Transverse colon (tissue), 4 donors: ENCODE data around the gene KLF7. TPM values are rescaled to one million over a fixed set of nuclear protein-coding genes. Genes with fewer than 3 reads are reported as not detected.

Experiments
- DNase-seq: peaks from one replicate; pipeline ENCODE4 v3.0.0-alpha.2; 2019
- H3K27ac ChIP-seq, 4 donors: fragments of 200-600 bp; sonication (generic); 2 replicates each; pipeline ENCODE4 v1.5.1; 2016 to 2018; ENCODE audit warnings: inconsistent platforms in 4 of 4
- H3K27me3 ChIP-seq: fragments of 200-600 bp; sonication (generic); 2 replicates; pipeline ENCODE4 v1.5.1; 2017; ENCODE audit warnings: inconsistent platforms
- H3K36me3 ChIP-seq, 4 donors: fragments of 200-600 bp; sonication (generic); 2 replicates each; pipeline ENCODE4 v1.5.1; 2017 to 2019; ENCODE audit warnings: inconsistent platforms in 4 of 4
- H3K4me1 ChIP-seq, 4 donors: fragments of 200-600 bp; sonication (generic); 2 replicates each; pipeline ENCODE4 v1.5.1; 2017 to 2020; ENCODE audit warnings: inconsistent platforms in 4 of 4
- H3K4me3 ChIP-seq, 4 donors: fragments of 200-600 bp; sonication (generic); 1 replicate in 1 of 4; 2 replicates in 3 of 4; pipeline versions ENCODE4 v1.5.1 to v1.6.1; 2017 to 2019; ENCODE audit warnings: inconsistent platforms in 4 of 4
- H3K9me3 ChIP-seq, 2 donors: fragments of 200-600 bp; sonication (generic); 2 replicates each; pipeline ENCODE4 v1.5.1; 2017 to 2019; ENCODE audit warnings: inconsistent platforms in 2 of 2
- EP300 ChIP-seq: sonication (generic); formaldehyde crosslinking; IDR thresholded peaks from one replicate; pipeline ENCODE4 v1.6.1; 2017; ENCODE audit warnings: antibody characterized with exemption, low read depth
- POLR2A ChIP-seq: fragments of 450-650 bp; IDR thresholded peaks from one replicate; pipeline ENCODE4 v1.6.1; 2016; ENCODE audit warnings: antibody characterized with exemption, mild to moderate bottlenecking, moderate library complexity
- POLR2AphosphoS5 ChIP-seq, 3 donors: sonication (generic); formaldehyde crosslinking; IDR thresholded peaks; one replicate each; pipeline ENCODE4 v1.6.1; 2016; ENCODE audit warnings: antibody characterized with exemption in 3 of 3
- WGBS, 2 donors: methylation state at CpG; one replicate each; pipeline ENCODE4 v1.1.5; 2018; ENCODE audit warnings: low coverage in 1 of 2; 5-methylcytosine and 5-hydroxymethylcytosine counted together
- in situ Hi-C, 4 donors: fragments of 200-750 bp; cut with MboI; loops; one replicate each; pipeline versions ENCODE4 v1.15.0 to v1.15.1; 2017; ENCODE audit warnings: low sequenced_read_pairs in 3 of 4, low pct_ligation_motif_present in 1 of 4, low pct_unique_long_range_greater_than_20kb in 1 of 4
- intact Hi-C: fragments of 100-400 bp; cut with DNase I; formaldehyde crosslinking; loops from one replicate; pipeline ENCODE4 v1.15.1; 2023; ENCODE audit warnings: low total_unique reads
- total RNA-seq, 4 donors: library from RNA; depleted of rRNA; stranded (reverse); fragments of >200 nt; gene quantifications; one replicate each; pipeline ENCODE4 v1.1.0, GENCODE V29; 2016
- TF ChIP-seq, protein P1 (sequence below), 5 experiments: fragments of 200-600 bp in 3 of 5; fragments of 450-650 bp in 2 of 5; sonication (generic) in 3 of 5; IDR thresholded peaks; 1 replicate in 2 of 5; 2 replicates in 3 of 5; pipeline ENCODE4 v1.5.1; 2016 to 2017; ENCODE audit warnings: antibody characterized with exemption in 5 of 5, inconsistent platforms in 3 of 5, mild to moderate bottlenecking in 2 of 5, moderate library complexity in 1 of 5

Gene KLF7
- total RNA-seq, 4 donors from 2014 or later = 6.2 to 43.4 (median 6.8) TPM

DNA sequence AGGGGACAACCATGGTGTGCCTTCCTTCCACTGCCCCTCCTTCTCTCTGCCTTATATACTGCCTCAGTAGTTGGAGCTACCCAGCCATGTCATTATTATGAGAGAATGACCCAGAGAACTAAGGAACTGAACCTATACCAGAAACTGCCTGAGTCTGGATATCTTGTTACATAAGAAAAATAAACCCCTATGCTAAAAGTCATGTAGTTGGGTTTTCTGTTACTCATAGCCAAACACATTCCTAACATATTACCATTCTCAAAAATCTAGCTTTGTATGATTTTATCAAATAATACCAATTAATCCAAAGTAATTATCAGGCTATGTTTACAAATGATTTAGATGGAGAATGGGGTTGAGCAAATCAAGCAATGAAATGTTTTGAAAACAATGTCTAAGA lies 15.0 kb upstream of the KLF7 start:
- H3K4me3 ChIP-seq = no peak overlapping the region
- H3K27me3 ChIP-seq = no peaks in the 10 kb centered on the region
- no peak overlapping the region for H3K27ac ChIP-seq
- no peaks in the 10 kb centered on the region for H3K4me1 ChIP-seq
- no peak for TF ChIP-seq POLR2A
- in situ Hi-C loops (no loop called here), intact Hi-C loops (no loop called here)
- no peak for DNase-seq
- H3K9me3 ChIP-seq = no peaks in the 10 kb centered on the region
- no peaks in the 10 kb centered on the region for H3K36me3 ChIP-seq

- Histone ChIP-seq H3K27ac (no peak overlapping the region), H3K4me3 (no peak overlapping the region), H3K27me3 (no peaks in the 10 kb centered on the region), H3K9me3 (no peaks in the 10 kb centered on the region), H3K36me3 (no peaks in the 10 kb centered on the region), H3K4me1 (peaks cover 0 to 8% (median 0%) of the 10 kb centered on the region in 4 donors)
- intact Hi-C loops = loop anchor here (5.0 kb wide), 1 partner anchor 171 kb away; no protein-coding TSS in a partner anchor
- TF ChIP-seq POLR2AphosphoS5 (IDR thresholded peaks at IDR 0.05) = no peak
- no peak for TF ChIP-seq EP300
- no peak for TF ChIP-seq POLR2A
- TF ChIP-seq, protein P1, sequence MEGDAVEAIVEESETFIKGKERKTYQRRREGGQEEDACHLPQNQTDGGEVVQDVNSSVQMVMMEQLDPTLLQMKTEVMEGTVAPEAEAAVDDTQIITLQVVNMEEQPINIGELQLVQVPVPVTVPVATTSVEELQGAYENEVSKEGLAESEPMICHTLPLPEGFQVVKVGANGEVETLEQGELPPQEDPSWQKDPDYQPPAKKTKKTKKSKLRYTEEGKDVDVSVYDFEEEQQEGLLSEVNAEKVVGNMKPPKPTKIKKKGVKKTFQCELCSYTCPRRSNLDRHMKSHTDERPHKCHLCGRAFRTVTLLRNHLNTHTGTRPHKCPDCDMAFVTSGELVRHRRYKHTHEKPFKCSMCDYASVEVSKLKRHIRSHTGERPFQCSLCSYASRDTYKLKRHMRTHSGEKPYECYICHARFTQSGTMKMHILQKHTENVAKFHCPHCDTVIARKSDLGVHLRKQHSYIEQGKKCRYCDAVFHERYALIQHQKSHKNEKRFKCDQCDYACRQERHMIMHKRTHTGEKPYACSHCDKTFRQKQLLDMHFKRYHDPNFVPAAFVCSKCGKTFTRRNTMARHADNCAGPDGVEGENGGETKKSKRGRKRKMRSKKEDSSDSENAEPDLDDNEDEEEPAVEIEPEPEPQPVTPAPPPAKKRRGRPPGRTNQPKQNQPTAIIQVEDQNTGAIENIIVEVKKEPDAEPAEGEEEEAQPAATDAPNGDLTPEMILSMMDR (IDR thresholded peaks at IDR 0.05) = no peak
- in situ Hi-C loops = no loop called here
- no peak for DNase-seq
These were observed 10.5 kb upstream of the KLF7 start for GRCh38 chr2:207176247-207176646.

GRCh38 chr2:207173641-207174040 lies 7.9 kb upstream of the KLF7 start:
- Histone ChIP-seq H3K27me3 (peaks cover 12% of the 10 kb centered on the region), H3K27ac (no peak overlapping the region), H3K36me3 (no peaks in the 10 kb centered on the region), H3K9me3 (no peaks in the 10 kb centered on the region), H3K4me1 (peaks cover 0 to 8% (median 0%) of the 10 kb centered on the region in 4 donors), H3K4me3 (no peak overlapping the region)
- in situ Hi-C loops (loop anchor here in 1 of 4 donors (25.0 kb wide), 1 partner anchor 89 kb away; no protein-coding TSS in a partner anchor), intact Hi-C loops (no loop called here)
- no peak for DNase-seq
- 50 to 76% methylated on average over 1 of the region's 1 CpG for WGBS, 2 donors
- TF ChIP-seq, protein P1 (IDR thresholded peaks at IDR 0.05) = no peak
- TF ChIP-seq POLR2A (no peak), POLR2AphosphoS5 (IDR thresholded peaks at IDR 0.05) (no peak), EP300 (no peak)

DNA sequence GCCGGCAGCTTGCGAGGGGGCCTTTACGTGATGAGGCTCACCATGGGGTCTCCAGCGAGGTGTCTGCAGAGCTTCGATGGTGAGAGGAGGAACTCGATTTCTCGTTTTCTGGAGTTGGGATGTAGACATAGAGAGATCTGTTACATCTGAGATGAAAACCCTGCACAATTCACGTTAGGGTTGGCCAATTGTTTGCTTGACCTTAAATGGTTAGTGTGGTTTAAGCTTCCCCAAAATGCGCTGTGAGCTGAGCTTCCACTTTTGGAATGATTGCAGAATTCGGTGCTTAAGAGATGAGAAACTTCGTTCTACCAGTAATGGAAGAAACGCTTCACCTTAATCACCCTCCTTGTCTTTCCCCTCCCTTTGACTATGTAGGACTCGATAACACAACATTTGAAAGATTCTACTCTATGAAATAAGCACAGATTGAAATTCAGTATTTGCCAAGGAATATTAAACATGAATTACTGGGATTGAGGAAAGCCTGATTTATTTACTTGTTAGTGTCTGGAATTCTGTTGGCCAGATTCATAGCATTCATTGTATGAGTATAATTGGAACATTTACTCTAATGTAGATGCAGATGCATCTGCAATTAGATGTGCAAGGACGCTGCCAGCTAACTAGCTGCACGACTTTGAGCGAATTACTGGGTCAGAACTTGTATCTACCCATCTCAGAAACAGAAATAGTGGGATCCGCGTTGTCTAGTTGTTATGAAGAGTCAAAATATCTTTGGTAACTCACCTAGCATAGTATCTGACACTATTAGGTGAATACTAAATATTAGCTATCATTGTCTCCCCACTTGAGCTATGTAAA lies 1.6 kb upstream of the KLF7 start:
- WGBS, 2 donors = 18 to 27% methylated on average over 4 to 18 of the region's 18 CpGs
- peak; percentile 13 for DNase-seq
- H3K27me3 ChIP-seq = peaks cover 39% of the 10 kb centered on the region
- intact Hi-C loops (loop anchor here (5.0 to 10.0 kb wide), 2 partner anchors 87 to 165 kb away; no protein-coding TSS in a partner anchor), in situ Hi-C loops (loop anchor here in 1 of 4 donors (25.0 kb wide), 1 partner anchor 95 kb away; no protein-coding TSS in a partner anchor)
- H3K4me1 ChIP-seq = peaks cover 0 to 16% (median 11%) of the 10 kb centered on the region in 4 donors
- H3K36me3 ChIP-seq = no peaks in the 10 kb centered on the region
- TF ChIP-seq EP300 = no peak
- peak in 1 of 3 donors; percentile 3 for TF ChIP-seq POLR2AphosphoS5 (IDR thresholded peaks at IDR 0.05)
- peak overlapping the region; percentile 34 to 87 (median 78) for H3K4me3 ChIP-seq
- H3K27ac ChIP-seq = peak overlapping the region; percentile 99 to 100 (median 100)
- H3K9me3 ChIP-seq = no peaks in the 10 kb centered on the region

- Histone ChIP-seq H3K27me3 (peaks cover 41% of the 10 kb centered on the region), H3K36me3 (no peaks in the 10 kb centered on the region), H3K9me3 (no peaks in the 10 kb centered on the region), H3K4me3 (peak overlapping the region; percentile 69 to 87 (median 84)), H3K27ac (peak overlapping the region; percentile 99 to 100 (median 100)), H3K4me1 (peaks cover 0 to 15% (median 11%) of the 10 kb centered on the region in 4 donors)
- DNase-seq = peak; percentile 69
- in situ Hi-C loops = loop anchor here in 1 of 4 donors (25.0 kb wide), 1 partner anchor 96 kb away; no protein-coding TSS in a partner anchor
- TF ChIP-seq POLR2AphosphoS5 (IDR thresholded peaks at IDR 0.05) (peak; percentile 60 to 90 (median 87)), EP300 (no peak), POLR2A (peak; percentile 88)
- TF ChIP-seq, protein P1 (IDR thresholded peaks at IDR 0.05) = peak; percentile 14 to 57 (median 18)
- intact Hi-C loops = loop anchor here (1.0 to 10.0 kb wide), 3 partner anchors 25 to 166 kb away; no protein-coding TSS in a partner anchor
- WGBS, 2 donors = 0% methylated on average over 20 of the region's 86 CpGs; no CpG with 5 or more reads in 1 of the 2 donors
These were observed 776 bp upstream of the KLF7 start for GRCh38 chr2:207166349-207167098.
